ENCODE measurements around the gene SCUBE3.
A peak's percentile ranks its signal among the peaks of the same experiment; 100 is the strongest.

The SCUBE3 gene

DNA sequence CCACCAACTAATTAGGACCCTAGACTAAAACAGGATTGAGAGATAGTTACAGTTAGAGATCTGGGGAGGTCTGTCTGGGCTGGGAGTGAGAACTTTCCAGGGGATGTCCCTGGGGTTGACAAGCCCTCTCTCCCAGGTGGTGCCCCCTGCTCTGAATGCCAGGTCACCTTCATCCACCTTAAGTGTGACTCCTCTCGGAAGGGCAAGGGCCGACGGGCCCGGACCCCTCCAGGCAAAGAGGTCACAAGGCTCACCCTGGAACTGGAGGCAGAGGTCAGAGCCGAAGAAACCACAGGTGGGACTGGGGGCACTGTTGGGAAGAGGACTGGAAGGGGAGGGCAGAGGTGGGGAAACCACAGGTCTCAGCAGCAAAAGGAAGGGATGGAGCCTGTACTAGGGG lies 28.7 kb downstream of the SCUBE3 start:
- no peak for DNase-seq

DNA sequence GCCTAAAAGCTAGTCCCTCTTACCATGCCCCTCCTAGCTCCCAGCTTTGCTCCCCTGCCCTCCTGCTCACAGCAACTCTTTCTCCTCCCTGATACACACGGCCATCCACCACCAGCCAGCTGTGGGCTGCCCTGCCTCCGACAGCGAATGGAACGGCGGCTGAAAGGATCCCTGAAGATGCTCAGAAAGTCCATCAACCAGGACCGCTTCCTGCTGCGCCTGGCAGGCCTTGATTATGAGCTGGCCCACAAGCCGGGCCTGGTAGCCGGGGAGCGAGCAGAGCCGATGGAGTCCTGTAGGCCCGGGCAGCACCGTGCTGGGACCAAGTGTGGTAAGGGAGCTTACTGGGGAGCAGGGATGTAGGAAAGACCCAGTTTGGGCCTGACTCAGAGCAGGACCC lies 29.1 kb downstream of the SCUBE3 start:
- DNase-seq: no peak

DNA sequence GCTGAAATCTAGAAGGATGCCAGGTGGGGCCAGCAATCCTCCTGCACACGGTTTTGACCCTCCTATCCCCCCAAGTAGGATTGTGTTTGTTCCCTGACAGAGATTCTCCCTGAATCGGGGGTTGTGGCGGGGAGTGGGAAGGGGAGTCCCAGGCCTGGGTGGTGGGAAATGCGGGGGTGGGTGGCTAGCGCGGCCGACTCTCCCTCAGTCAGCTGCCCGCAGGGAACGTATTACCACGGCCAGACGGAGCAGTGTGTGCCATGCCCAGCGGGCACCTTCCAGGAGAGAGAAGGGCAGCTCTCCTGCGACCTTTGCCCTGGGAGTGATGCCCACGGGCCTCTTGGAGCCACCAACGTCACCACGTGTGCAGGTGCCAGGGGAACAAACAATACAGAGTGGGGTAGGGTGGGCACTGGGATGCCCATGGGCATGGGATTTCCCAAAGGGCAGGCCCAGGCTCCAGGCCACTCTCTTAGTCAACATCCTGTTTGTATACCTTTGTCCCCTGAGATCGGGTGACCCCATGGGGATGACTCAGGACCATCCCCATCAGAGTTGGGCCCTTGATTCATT lies 29.7 kb downstream of the SCUBE3 start:
- DNase-seq: no peak

DNA sequence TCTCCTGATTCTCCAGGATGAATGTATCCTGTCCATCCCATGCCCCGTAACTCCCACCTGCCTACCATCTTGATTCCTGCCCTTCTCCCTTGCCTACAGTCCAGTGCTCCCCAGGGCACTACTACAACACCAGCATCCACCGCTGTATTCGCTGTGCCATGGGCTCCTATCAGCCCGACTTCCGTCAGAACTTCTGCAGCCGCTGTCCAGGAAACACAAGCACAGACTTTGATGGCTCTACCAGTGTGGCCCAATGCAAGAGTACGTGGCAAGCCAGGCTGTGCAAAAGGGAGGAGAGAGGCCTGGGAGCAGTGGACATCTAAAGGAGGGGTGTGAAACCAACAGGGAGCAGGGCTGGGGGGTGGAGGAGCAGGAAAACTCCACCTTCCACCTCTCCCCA lies 30.8 kb downstream of the SCUBE3 start:
- DNase-seq: no peak

DNA sequence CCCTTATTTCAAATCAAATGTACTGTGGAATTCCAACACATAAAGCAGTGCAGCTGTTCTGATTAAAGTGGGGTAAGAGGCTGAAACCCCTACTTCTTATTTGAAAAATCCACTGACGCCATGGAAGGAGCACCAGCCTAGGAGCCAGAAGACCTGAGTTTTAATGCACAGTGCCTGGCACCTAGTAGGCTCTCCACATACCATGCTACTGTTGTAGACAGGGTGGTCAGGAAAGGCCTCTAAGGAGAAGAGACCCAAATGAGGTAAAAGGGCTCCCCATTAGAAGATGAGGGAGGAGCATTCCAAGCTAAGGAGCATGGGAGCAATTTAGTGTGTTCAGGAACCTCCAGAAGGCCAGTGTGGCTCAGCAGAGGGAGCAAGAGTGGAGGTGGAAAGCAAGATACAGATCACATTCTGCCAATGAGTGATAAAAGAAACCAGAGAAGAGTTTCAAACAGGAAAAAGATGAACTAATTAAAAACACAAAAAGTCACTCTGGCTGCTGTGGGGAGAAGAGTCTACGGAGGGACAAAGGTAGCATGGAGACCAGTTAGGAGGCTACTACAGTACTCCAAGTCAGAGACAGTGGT lies 34.0 kb downstream of the SCUBE3 start:
- no peak for DNase-seq

DNA sequence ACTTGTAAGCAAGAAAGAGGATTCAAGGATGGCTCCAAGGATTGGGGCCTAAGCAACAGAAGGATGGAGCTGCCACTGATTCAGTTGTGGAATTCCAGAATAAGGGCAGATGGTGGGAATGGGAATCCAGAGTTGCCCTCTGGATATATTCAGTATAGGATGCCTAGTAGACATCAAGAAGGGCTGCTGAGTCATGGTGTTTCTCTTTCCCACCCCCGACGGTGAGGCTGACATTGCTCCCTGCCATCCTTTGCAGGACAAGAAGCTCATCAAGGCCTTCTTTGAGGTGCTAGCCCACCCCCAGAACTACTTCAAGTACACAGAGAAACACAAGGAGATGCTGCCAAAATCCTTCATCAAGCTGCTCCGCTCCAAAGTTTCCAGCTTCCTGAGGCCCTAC lies 34.5 kb downstream of the SCUBE3 start:
- no peak for DNase-seq

DNA sequence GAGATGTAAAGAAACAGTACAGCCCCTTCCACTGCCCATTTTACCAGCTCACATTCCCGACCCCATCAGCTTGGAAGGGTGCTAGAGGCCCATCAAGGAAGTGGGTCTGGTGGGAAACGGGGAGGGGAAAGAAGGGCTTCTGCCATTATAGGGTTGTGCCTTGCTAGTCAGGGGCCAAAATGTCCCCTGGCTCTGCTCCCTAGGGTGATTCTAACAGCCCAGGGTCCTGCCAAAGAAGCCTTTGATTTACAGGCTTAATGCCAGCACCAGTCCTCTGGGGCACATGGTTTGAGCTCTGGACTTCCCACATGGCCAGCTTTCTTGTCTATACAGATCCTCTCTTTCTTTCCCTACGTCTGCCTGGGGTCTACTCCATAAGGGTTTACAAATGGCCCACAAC lies 35.2 kb downstream of the SCUBE3 start:
- no peak for DNase-seq

DNA sequence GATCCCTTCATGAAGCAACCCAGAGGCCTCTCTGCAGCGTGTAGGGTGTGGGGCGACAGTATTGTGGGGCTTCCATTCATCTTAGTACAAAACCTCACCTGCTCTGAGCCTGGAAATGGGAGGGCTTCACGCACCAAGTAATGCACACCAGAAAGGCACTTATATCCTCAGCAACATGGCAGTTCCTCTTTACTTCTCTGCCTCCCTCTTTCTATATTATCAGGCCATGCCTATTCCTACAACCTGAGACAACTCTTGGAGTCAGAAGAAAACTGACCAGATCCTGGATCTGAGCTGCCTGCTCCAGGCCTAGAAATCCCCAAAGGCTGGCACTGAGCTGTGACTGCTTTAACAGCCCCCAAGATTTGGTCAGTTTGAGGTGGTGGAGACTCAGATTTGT lies 38.2 kb downstream of the SCUBE3 start:
- no peak for DNase-seq

DNA sequence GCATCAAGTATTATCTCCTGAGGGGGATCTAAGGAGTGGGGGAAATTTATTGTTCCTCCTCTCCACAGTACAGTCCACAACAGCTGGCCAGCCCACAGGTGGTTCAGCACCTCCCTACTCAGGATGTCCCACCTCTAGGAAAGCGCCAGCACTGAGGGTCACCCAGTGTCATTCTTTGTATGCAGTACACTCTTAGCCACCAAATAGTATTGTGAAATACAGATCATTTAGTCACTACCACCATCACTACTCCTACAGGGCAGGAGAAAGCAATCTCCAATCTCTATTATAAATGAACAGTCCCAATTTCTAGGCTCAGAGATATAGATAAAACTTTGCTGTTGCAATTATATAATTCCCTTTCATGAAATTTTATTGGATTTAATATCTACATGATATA lies 39.5 kb downstream of the SCUBE3 start:
- DNase-seq: no peak

DNA sequence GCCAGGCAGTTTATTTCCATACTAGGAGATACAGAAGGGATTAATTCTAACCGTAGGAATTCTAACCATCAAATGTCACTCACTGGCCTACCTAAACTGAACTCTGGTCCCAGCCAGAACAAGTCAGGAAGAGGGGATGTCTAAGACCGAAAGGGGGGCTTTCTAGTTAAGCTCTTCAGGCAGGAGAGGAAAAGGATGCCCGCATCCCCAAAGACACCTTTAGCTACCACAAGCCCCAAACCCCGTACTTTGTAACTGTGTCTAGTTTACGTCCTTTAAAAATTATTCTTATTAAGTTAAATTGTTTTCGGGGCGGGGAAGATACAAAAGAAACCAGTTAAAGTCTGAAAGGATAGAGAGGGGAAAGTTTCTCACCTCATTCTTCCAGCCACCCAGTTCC lies 44.6 kb downstream of the SCUBE3 start:
- DNase-seq: no peak

DNA sequence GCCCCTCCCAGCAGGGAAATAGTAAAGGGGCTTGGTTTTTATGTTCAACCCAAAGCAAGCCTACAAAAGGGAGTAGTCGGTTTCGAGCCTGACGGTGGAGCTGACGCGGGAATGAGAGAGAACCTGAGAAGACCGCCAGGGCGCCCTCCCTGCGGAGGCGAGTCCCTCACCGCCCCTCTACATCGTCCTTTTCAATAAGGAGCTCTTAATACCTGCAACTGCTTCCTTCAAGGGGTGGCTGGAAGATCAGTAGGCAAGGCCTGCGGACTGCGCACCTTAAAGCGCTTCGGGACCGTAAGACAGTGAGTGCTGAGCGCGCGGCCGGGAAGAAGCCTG lies 45.1 kb downstream of the SCUBE3 start:
- no peak for DNase-seq

DNA sequence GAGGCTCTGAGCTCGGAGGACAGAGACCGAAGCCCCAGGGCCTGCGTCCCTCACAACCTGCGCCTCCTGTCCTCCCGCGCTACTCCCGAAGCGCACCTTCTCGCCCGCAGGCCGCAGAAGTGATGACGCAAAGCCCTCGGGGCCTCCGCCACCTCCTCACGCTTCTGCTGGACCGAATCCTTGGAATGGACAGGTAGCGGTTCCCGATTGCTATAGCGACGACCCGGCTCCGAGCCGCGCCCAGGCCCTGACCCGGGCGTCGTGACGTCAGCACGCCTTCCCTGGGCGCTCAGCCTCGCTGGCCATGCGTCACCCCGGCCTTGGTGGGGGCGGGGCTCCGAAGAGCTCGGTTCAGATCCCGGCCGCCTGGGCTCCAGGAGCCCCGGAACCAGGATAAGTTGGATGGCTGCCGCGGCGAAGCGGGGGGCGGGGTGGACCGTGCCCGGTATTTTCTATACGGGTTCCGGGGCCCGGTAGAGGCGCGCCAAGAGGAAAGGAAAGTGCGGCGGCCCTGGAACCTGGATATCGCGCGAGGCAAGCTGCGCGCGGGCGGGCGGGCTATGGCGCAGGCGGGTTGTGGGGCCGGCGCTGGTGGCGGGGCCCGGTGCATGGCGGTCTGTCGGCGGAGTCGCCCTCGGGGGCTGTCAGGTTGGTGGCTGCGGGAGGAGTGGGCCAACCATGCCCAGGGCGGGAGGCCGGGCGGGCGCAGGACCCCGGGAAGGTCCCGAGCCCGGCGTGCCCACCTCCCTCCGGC lies 45.6 kb downstream of the SCUBE3 start, which contains the start of gene ZNF76:
ZNF76 (plus strand) TSS at position 542 of the 754 bp plus-strand sequence. CDS start 21,417 bp downstream, outside the sequence.
- DNase-seq: peak; percentile 92

DNA sequence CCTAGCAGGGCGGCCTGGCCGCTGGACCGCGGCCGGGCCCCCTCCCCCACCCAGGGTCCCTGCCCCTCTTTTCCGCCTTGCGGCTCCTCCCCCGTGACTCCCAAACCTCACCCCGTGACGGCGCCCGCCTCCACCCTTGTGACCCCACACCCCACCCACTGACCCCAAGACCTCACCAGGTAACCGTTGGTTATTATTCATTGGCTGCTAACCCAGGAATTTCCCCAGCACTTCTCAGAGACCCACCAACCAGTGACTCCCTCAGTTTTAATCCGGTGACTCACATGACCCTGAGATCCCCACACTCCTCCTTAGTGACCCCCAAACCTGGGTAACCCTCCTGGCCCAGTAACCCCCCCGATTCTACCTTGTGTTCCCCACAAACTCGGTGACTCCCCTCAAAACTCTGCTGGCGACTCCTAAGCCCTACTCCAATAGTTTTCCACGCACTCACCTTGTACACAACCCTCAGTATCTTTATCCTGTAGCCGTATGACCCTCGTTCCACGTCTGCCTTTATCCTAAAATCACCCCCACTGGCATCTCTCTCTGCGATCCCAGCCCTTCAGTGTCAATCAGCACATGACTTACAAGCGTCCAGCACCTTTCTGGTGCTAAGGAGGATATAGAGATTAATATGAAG lies 46.3 kb downstream of the SCUBE3 start:
- DNase-seq: peak; percentile 82

DNA sequence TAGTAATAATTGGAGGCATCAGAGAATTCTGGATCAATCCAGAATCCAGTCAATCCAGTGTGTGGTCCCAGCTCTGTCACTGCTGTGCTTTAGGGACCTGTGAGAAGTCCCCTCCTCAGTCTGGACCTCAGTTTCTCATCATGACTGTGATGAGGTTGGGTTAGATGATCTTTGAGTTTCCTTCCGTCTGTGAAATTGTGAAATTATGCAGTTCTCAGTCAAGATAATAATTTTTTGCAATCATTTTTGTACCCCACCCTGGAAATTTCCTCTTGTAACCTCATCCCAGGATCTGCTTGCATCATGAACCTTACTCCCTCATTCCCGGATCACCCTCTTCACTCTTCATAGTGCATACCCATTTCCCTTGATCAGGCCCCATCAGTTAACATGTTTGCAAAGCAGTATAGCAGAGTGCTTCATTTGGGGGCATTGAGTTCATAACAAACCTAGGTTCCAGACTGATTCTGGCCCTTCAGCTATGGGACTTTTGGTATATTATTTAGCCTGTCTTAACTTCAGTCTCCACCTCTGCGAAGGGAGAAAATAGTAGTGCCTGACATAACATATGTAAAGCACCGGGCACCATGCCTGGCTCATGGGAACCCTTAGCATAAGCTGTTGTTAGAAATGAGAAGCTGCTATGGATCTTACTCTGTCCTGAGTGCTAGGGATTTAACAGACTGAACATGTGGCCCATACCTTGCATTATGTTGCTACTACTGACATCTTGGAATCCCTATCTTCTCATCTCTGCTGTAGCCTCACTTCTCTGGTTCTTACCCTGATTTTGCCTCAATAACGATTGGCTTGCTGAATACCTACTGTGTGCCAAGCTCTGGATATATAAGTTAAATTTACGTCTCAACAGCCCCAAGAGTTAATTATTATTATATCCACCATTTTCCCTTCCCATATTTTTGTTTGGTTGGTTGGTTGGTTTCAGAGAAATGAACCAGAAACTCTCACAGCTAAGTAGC lies 47.1 kb downstream of the SCUBE3 start:
- DNase-seq: no peak

DNA sequence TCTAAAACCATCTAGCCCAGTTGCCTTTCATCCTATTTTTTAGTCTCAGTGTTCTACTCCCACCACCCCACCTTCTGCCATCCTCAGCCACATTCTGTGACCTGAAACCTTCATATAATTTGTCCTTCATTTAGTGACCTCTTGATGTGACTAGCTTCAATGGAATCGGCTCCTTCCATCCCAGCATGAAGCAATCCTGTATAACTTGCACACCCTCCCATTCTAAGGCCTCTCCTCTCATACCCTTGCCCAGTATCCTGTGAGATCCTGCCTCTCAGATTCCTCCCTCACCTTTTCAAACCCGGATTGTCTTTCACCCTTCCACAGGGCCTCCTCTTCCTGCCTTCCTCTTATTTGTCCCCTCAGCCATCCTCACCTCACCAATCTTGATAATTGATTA lies 48.8 kb downstream of the SCUBE3 start:
- no peak for DNase-seq

DNA sequence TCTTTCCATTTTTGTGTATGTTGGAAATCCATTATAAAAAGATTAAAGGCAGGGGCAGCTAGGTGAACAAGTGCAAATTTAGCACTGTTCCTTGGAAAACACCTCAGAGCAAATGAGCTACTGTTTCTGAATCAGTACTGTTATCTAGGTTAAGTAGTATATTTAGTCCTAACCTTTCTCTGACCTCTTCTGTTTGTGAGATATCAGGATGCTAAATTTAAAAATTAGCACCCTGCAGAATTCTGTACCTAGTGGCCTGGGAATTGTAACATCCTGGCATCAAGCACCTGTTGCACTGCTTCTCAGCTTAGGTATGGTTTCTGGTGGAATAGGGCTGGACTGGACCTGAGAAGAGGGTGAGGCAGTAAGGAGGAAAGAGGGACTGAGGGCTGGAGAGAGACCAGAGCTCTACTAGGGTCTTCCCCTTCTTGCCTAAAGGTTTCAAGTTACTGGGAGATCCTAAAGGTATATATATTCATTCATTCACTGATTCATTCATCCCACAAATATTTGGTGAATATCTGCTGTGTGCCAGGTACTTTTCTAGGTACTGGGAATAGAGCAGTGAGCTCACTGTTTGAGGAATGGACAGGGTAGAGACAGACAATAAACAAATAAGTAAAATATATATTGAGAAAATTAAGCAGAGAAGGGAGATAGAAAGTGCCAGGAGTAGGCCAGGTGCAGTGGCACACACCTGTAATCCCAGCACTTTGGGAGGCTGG lies 51.0 kb downstream of the SCUBE3 start:
- DNase-seq: no peak

DNA sequence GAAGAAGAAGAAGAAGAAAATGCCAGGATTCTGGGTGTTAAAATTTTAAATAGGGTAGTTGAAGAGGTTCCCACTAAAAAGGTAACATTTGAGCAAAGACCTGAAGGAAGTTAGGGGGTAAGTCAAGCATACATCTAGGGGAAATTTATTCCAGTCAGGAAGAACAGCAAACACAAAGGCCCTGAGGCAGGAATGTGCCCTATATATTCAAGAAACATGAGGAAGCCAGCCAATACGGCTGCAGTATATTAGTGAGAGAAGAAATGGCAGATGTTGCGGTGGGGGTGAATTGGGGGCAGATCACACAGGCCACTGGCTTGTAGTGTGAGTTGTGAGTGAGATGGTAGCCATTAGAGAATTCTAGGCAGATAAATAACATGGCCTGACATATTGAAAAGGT lies 51.8 kb downstream of the SCUBE3 start:
- no peak for DNase-seq

DNA sequence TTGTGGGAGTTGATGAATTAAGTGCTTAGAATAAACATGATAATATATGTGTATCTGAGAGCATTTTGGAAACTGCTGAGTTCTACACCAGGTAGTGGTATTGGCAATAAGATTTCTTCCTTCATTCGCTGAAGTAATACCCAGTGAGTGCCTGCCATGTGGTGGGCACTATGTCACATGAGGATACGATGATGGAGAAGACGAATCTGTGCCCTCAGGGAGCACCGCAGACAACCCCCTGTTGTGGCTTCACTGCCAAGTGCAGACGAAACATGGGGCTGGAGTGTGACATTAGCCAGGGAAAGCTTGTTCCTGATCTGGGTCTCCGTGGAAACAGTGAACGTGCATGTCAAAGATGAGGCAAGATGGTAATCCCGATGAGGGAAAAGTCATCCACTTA lies 53.7 kb downstream of the SCUBE3 start:
- DNase-seq: no peak

DNA sequence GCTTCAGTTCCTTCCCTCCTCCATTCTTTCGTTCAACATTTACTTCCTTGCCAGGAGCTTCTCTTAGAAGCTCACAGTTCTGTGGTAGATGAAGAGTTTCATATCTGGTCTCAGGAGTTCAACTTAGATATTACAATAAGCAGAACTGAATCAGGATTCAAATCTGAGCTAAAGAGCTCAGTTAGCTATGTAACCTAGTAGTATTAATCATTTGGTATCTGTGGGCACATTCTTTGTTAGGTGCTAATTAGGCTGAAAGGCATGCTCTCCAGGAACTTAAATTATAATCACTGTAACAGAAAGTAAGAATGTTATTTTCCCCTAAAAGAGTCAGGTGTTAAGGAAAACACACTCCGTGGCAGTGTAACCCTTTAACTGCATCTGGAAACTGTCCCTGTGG lies 54.1 kb downstream of the SCUBE3 start:
- no peak for DNase-seq

DNA sequence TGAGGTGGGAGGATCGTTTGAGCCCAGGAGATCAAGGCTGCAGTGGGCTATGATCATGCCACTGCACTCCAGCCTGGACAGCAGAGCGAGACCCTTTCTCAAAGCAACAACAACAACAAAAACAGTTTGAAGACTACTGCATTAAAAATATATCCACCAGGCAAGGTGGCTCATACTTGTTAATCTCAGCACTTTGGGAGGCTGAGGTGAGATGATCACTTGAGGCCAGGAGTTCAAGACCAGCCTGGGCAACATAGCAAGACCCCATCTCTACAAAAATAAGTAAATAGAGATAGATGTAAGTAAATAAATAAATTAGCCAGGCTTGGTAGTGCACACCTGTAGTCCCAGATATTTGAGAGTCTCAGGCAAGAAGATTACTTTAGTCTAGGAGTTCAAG lies 58.2 kb downstream of the SCUBE3 start:
- DNase-seq: no peak

DNA sequence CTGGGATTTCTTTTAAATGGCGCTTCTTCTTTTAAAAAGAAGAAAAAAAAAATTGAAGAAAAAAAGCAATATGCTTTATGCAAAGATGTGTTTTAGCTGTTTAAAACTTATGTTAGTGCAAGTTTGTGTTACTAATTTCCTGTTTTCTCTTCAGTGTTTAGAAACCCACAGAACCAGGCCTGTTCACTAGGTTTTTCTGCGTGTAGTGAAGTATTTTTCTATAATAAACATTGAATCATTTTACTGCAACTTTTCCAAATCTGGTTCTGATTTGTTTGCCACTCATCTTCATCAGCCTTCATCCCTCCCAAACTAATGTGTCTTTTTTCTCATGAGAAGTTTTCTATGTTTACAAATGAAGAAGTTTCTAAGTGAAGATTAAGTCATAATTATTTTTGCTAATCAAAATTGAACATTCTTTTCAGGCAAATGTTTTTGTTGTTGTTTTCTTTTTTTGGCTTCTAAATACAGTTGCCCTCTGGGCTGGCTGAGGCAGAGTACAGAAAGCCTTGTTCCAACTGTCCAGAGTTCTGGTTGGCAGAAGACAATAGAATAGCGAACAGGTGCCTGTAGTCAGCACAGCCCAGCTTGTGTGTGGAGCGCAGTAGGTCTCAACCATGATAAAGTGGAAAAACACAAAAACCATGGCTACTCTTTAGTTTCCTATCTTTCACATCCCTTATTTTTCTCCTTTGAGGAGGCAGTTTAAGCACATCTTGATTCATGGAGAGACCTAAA lies 60.2 kb downstream of the SCUBE3 start:
- no peak for DNase-seq
